ENCODE results near the gene VTA1. TPM values are rescaled to one million over a fixed set of nuclear protein-coding genes. Genes with fewer than 3 reads are reported as not detected.

The VTA1 gene
- total and polyA plus RNA-seq, 2 of the 13 experiments (the other 11 are each of a cell fraction or from before 2014, with no cell fraction given) = 70.7 to 89.1 TPM

DNA sequence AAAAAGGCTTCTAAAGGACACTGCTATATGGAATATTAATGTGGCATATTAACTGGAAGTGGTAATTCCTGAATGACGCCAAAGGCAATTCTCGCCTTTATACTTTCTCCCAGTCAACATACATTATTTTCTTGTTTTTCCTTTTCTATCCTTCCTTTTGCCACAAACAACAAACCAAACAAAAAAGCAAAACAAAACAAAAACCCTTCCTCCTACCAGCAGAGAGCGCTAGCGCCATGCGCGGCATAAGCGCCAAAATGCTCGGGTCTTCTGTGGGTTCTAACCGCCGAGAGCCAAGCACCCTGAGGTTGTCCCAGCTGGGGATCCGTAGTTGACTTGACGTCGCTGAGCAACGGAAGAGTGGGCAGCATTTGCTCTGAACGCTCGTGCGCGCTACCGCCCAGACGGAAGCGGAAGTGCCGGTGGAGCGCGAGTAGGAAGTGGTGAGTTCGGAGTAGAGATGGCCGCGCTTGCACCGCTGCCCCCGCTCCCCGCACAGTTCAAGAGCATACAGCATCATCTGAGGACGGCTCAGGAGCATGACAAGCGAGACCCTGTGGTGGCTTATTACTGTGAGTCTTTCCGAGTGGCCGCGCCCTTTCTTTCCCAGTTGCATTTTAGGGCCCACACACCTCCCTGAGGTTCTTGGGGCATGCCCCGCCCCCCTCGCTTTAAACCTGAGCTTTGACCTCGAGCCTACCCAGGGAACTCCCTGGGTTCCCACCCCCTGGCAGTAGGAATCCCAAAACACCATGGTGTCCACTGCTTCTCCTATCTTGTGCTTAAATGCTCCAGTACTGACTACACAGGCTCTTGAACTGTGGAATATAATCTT lies at the start of gene VTA1, which contains the start of gene NMBR (continued):
- TF ChIP-seq, protein P1, sequence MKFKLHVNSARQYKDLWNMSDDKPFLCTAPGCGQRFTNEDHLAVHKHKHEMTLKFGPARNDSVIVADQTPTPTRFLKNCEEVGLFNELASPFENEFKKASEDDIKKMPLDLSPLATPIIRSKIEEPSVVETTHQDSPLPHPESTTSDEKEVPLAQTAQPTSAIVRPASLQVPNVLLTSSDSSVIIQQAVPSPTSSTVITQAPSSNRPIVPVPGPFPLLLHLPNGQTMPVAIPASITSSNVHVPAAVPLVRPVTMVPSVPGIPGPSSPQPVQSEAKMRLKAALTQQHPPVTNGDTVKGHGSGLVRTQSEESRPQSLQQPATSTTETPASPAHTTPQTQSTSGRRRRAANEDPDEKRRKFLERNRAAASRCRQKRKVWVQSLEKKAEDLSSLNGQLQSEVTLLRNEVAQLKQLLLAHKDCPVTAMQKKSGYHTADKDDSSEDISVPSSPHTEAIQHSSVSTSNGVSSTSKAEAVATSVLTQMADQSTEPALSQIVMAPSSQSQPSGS (CRISPR knock-in tag; IDR thresholded peaks at IDR 0.05) = peak; percentile 96
- TF ChIP-seq, protein P2, sequence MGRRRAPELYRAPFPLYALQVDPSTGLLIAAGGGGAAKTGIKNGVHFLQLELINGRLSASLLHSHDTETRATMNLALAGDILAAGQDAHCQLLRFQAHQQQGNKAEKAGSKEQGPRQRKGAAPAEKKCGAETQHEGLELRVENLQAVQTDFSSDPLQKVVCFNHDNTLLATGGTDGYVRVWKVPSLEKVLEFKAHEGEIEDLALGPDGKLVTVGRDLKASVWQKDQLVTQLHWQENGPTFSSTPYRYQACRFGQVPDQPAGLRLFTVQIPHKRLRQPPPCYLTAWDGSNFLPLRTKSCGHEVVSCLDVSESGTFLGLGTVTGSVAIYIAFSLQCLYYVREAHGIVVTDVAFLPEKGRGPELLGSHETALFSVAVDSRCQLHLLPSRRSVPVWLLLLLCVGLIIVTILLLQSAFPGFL (CRISPR knock-in tag; IDR thresholded peaks at IDR 0.05) = no peak
- TF ChIP-seq, protein P3, sequence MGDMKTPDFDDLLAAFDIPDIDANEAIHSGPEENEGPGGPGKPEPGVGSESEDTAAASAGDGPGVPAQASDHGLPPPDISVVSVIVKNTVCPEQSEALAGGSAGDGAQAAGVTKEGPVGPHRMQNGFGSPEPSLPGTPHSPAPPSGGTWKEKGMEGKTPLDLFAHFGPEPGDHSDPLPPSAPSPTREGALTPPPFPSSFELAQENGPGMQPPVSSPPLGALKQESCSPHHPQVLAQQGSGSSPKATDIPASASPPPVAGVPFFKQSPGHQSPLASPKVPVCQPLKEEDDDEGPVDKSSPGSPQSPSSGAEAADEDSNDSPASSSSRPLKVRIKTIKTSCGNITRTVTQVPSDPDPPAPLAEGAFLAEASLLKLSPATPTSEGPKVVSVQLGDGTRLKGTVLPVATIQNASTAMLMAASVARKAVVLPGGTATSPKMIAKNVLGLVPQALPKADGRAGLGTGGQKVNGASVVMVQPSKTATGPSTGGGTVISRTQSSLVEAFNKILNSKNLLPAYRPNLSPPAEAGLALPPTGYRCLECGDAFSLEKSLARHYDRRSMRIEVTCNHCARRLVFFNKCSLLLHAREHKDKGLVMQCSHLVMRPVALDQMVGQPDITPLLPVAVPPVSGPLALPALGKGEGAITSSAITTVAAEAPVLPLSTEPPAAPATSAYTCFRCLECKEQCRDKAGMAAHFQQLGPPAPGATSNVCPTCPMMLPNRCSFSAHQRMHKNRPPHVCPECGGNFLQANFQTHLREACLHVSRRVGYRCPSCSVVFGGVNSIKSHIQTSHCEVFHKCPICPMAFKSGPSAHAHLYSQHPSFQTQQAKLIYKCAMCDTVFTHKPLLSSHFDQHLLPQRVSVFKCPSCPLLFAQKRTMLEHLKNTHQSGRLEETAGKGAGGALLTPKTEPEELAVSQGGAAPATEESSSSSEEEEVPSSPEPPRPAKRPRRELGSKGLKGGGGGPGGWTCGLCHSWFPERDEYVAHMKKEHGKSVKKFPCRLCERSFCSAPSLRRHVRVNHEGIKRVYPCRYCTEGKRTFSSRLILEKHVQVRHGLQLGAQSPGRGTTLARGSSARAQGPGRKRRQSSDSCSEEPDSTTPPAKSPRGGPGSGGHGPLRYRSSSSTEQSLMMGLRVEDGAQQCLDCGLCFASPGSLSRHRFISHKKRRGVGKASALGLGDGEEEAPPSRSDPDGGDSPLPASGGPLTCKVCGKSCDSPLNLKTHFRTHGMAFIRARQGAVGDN (CRISPR knock-in tag; IDR thresholded peaks at IDR 0.05) = peak; percentile 99
- TF ChIP-seq ZFP36L2 (CRISPR knock-in tag; IDR thresholded peaks at IDR 0.05) = peak; percentile 81
- TF ChIP-seq RNF2 (conservative IDR thresholded peaks at IDR 0.05; ENCODE audit: low read depth) = peak; percentile 88
- TF ChIP-seq PCBP1 (IDR thresholded peaks at IDR 0.05; ENCODE audit: borderline replicate concordance, low read depth, low read length) = peak; percentile 91
- TF ChIP-seq RXRA (CRISPR knock-in tag; IDR thresholded peaks at IDR 0.05) = peak; percentile 94
- TF ChIP-seq ARID5B (CRISPR knock-in tag; IDR thresholded peaks at IDR 0.05) = peak; percentile 94
- TF ChIP-seq HOXA5 (CRISPR knock-in tag; IDR thresholded peaks at IDR 0.05) = peak; percentile 74
- no peak; the same call in 1 of the 2 replicates for TF ChIP-seq ZNF569 (CRISPR knock-in tag; IDR thresholded peaks at IDR 0.05; ENCODE audit: borderline replicate concordance)
- TF ChIP-seq, protein P4, sequence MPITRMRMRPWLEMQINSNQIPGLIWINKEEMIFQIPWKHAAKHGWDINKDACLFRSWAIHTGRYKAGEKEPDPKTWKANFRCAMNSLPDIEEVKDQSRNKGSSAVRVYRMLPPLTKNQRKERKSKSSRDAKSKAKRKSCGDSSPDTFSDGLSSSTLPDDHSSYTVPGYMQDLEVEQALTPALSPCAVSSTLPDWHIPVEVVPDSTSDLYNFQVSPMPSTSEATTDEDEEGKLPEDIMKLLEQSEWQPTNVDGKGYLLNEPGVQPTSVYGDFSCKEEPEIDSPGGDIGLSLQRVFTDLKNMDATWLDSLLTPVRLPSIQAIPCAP (CRISPR knock-in tag; IDR thresholded peaks at IDR 0.05; ENCODE audit: low read depth) = 0 out of 2 replicates have a peak, but pooled peaks have one; percentile 73
- no peak for TF ChIP-seq AFF4 (CRISPR knock-in tag; IDR thresholded peaks at IDR 0.05)

Data from HepG2 (cell line).